HG03108 (cell line): ENCODE results near the gene LPAR1.

Experiments used
- ATAC-seq: cut with Tn5 transposase; IDR thresholded peaks from one replicate; pipeline ENCODE4 v1.9.1; 2021; ENCODE audit warnings: moderate library complexity; ENCODE audit not compliant: unreplicated experiment

LPAR1 gene

DNA sequence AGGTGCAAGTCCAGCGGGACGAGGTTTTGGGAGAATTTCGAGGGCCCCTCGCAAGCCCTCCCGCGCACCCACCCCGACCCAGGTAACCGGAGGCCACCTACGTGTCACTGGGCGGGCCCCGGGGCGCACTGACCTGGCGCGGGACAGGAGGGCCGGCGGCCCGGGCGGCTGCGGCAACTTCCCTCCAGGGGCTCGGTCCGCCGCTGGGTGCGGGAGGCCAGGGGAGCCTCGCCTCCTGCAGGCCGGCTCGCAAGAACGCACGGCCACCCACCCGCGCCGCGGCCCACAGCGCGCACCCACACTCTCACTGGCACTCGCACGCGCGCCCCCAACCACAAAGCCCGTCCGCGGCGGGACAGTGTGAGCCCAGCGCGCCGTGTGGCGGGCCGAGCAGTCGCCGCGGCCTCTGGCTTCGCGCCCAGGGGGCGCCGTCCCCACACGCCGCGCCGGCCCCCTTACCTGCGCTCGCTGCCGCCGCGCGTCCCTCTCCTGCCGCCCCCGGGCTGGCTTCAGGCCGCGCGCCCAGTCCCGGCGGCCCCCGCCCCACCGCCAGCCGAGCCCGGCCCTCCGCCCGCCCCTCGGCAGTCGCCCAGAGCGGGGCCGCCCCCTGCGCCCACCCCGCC lies 451 bp downstream of the LPAR1 start:
- no peak for ATAC-seq

DNA sequence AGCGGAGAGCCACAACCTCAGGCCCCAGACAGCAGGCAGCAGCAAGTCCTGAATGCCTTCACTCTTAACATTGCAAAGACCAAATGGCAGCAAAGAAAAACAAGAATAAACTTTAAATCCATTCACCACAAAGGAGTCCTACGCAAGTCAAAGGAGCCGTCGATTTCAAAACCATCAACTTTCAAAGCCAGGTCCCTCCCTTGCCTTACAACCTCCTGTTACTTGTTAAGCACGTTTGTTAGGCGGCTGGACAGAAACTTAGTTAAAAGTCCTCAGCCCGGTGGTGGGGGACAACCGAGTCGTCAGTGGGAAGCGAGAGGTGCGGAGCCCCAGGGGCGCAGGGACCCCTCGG lies 938 bp downstream of the LPAR1 start:
- ATAC-seq = no peak

DNA sequence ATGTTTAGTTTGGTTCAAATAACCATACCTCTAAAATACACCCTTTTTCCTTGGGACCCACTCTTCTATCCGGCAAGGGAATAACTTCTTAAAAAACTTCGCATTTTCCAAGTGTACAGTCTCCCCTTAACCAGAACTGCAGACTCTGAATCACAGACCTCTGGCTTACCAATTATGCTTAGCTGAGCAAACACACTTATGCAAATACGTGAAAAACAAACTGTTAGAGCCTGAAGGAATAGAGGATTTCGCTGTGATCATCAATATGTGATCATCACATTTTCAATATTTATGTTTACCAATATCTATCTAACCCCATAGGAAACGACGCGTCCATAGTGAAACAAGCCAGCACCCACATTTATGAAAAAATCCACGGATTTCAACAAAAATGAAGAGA lies 1.3 kb downstream of the LPAR1 start:
- ATAC-seq = no peak

DNA sequence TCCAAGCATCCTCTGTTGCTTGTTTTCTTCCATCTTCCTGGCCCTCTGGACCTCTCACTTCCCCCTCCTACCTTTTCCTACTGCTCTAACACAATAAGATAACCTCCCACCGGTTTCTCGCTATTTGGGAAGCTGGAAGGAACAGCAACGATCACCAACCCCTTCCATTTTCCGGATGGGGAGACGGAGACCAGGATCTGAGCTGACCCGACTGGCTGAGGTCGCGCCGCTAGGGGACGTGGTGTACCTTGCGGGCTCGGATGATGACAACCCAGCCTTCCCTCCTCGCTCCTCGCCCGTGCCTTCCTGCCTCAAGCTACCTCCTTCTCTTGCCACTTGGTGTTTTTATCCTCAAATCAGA lies 1.9 kb downstream of the LPAR1 start:
- no peak for ATAC-seq

DNA sequence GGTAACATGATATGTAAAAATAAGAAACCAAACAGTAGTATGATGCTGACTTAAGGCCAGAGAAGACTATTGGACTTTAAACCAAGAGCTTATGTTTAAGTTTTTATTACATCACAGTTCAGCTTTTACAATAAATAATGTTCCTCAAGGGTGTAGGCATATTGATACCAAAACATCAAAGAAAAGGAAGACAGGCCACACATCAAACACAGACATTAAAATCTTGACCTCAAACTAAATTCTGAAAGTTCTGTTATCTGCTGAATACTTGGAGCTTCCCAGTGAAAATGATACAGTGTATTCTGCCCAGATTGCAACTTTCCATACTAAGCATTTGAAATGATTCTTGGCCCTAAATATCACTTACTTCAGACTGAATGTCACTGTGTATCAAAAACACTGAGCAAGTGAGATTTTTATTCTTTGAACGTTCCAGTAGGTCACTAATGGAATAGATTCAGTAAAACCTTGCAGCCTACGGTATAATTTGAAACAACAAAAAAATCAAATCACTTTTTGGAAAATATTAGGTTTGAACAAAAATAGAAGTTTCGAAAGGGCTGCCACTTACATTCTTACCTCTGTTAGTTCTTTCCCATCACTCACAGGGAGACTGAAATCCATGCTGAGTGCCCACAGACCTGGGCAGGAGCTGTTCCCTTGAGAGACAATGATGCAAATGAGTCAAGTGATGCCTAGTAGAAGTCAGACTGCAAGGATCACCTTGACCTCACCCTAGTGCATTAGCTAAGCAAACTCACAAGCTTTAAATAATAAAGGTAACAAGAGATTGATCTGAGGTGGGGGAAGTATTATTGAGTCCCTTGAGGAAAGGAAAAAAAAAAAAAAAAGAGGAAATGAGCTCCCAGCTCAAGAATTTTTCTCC lies 2.5 kb downstream of the LPAR1 start:
- ATAC-seq = no peak

DNA sequence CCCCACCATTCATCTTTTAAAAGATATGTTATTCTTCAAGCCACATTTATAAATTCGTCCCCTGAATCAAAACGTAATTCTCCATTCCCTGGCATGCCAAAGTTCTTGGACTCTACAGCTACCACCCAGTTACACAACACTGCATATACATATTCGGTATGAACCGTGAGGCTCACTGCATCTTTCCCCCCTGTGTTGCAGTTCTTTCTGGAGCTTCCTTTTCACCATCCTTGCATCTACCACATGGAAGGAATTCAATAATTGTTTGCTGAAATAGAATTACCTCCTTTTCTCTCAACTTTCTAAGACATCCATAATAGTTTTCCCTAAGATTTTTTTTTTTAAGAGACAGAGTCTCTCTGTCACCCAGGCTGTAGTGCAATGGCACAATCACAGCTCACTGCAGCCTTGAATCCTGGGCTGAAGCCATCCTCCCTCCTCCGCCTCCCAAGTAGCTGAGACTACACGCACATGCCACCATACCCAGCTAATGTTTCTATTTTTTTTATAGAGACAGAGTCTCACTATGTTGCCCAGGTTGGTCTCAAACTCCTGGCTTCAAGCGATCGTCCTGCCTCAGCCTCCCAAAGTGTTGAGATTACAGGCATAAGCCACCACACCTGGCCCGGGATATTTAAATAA lies 3.3 kb downstream of the LPAR1 start:
- ATAC-seq = no peak

DNA sequence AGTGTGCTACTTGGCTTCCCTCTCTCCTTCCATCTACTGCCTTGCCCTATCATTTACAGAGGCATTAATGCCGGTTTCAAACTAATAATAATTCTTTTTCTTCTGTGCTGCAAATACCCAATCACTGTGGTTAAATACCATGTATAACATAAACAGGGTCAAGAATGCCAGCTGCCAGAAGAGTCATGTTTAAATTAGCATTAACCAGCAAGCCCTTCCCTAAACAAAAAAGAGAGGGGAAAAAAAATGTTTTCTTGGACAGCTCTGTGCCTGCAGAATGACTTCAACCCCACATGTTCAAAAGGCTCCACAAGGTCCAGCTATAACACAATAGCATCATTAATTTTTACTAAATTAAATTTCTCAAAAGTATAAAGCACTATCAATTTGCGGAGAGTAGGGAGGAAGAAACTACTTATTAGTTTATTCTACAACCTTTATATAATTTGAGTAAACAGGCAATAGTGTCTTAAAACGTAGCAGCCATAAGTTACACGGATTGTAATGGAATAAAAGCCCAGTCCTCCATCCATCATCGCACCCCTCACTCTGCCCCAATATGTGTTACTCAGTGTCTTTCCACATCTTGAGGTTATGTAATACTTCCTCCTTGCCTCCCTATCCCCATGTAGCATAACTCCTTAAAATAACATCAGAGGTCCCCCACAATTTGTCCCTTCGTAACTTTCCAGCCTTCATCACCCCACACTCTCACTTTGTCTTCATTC lies 3.9 kb downstream of the LPAR1 start:
- ATAC-seq = no peak

DNA sequence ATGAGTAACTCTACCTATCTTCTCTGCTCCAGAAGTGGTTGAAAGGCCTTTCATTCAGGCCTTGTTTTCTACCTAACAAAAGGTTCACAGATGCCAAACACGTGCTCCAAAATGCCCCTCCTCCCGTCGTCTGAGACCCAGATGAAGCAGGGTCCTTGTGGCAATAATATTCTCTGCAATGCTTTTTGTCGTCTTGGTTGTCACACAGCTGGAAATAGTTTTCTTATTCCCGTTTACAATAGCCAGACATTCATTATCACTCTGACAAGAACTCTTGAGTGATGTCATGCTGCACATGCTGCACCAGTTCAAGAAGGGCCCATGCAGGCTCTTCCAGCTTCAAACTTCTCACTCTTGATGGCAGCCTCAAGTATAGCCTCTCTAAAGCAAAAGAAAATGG lies 7.8 kb downstream of the LPAR1 start:
- no peak for ATAC-seq

DNA sequence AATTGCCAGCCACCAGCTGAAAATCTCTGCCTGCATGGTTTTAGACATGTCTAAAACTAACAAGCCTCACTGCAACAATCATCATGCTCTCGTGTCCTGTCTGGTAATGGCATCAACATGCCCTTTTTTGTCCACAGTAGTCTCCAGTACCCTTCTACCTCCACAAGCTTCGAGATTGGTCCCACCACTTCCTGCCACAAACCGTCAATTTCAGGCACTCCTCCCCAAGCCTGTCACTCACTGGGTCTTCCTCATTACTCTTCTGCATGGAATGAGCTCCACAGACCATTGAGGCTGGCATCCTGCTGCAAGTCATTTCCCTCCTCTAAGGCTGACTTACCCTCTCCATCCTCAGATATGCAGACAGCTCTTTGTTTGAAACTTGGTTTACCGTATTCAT lies 9.0 kb downstream of the LPAR1 start:
- ATAC-seq = no peak

DNA sequence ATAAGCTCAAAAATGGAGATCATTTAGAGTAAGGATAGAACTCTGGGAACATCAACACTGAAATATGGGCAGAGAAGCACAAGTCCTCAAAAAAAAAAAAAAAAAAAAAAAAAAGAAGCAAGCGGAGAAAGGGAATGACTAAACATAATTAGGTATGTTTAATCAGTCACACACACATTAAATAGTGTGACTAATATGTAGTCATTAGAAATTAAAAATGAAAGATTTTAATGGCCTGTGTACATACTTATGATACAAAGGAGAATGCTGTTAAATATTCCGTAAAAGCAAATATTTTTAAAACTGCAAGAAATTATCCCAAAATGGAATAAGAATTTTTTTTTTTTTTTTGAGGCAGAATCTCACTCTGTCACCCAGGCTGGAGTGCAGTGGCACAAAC lies 10.5 kb downstream of the LPAR1 start:
- no peak for ATAC-seq

DNA sequence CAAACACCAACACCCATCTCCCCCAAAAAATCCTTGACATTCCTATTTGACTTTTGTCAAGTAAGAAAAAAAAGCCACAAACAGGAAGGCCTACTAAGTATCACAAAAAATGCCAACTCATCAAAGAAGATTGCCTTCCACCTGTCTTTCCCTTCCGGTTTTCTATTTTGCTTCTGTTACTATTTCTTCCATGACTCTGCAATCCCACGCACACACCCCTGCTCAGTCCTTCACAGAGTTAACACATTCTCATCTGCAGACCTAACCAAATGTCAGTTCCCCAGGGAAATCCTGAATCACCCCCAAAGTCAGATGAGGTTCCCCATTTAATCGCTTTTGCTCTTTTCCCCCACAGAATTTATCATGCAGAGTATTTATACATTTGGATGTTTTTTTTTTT lies 15.1 kb downstream of the LPAR1 start:
- ATAC-seq = no peak

DNA sequence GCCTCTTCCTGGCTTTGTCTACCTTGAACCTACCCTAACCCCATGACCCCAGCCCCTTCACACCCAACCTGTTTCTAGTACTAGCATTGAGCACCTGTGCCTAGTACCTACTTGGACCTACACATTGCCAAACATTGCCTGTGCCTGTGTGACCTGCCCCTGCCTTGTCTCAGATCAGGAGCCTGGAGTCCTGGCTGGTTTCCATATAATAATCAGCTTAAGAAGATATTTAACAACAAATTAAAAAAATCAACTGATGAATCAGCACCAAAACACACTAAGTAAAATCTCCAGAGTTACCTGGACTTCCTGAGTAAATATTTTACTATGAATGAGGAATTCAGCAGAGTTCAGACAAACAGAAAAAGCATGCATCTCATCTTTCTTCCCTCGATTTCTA lies 17.7 kb downstream of the LPAR1 start:
- ATAC-seq = no peak

DNA sequence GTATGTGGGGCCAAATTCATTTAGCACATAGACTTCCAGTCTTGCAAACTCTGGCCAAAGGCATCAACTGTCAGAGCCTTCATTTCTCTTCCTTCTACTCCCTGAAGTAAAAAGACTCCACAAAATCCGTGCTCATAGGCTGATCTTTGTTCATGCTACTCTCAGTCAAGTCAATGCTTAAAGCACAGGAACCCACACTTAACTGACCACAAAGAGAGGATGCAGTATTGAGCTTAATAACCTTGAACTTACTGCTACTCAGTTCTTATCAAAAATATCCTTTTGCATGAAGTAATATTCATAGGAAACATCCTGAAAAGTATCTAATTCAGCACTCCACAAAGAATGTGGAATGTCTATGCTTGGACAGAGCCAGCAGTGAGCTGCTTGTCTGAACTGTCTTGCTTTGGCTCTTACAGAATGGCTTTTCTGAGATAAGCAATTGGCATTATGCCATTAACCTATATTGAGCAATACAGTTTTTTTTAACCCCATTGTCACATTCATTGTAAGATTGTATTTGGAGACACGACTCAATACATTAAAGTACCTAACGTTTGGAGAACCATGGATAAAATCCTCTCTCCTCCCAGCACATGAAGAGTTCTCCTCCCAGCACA lies 21.7 kb downstream of the LPAR1 start:
- no peak for ATAC-seq

DNA sequence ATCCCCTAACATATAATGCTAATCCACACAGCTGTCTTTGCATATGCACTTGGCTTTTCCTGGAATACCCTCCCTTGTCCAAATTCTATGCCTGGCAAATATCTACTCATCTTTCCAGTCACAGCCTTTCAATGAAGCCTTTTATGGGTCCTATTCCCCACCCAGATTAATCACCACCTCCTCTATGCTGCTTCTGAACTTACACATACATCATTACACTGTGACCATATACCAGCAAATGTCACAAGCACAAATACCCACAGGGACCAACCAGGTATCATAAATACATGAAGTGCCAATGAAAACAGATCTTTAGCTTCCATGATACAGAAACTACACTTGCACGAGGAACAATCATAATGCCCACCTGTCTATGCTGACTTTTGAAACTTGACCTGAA lies 22.3 kb downstream of the LPAR1 start:
- no peak for ATAC-seq

DNA sequence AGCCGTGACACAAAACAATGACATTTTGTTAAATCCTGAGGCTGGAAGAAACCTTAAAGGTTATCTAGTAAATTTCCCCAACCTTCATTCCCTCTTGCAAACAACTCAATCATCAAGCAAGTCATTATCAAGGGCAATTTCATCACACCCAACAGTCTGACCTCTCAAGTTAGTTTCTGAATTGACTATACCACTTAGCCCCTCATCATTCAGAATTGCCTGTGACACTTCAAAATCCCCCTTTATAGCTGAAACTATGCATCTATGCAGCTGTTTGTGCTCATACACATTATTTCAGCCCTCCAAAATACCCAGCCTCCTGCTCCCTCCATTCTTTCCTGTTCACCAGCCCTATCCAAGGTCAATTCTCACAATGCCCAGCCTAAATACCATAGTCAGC lies 24.6 kb downstream of the LPAR1 start:
- ATAC-seq = no peak

DNA sequence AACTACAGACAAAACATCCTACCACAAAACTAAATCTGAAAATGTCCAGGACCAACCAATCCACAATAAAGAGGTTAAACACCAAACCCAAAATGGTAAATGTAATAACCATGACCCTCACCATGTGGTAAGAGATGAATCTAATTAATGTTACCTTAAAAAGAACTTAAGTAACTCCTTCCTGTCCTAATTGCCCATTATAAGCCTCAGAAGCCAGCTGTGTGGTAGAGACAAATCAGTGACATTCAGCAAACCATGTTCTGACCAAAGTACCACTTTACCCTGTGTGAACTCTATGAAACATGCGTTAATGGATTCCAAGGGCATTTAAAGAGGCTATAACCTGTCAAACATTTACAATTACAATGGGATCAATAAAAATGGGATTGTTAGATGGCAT lies 25.0 kb downstream of the LPAR1 start:
- no peak for ATAC-seq

DNA sequence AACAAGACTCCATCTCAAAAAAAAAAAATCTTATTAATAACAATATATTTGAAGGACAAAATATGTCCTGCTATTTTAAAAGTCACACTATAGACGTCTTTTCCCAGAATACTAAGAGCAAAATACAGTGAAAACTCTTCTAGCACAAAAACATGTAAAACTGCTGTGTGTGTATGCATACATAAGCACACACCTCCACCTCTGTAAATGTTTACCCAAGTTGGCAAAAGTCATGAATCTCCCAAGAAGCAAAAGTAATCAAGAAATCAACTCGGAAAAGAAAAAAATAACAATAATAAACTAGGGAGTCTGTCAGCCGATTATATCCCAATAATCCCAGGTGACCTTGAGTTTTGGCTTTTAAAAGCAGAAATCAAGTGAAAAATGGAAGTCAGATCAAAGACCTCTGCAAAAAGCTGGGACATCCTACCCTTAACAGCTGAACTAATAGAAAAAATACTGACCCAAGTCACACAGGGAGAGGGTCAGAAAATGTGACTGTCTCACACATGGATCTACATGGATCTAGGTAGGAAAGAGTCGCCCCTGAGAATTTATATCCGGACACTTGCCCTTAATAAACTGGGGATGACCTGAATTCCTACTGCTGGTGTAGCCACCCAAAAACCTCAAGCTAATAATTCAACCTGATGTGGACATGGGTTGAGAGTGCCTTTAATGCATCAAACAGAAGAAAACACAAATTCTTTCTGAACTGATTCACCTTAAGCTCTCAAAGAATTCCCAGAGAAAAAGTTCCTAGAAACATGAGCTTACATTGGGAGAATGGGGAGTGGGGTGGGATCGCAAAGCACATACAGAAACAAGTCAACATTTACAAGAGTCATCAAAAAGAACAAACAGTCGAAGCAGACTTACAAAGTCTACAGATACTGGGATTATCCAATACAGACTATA lies 29.9 kb downstream of the LPAR1 start:
- no peak for ATAC-seq

DNA sequence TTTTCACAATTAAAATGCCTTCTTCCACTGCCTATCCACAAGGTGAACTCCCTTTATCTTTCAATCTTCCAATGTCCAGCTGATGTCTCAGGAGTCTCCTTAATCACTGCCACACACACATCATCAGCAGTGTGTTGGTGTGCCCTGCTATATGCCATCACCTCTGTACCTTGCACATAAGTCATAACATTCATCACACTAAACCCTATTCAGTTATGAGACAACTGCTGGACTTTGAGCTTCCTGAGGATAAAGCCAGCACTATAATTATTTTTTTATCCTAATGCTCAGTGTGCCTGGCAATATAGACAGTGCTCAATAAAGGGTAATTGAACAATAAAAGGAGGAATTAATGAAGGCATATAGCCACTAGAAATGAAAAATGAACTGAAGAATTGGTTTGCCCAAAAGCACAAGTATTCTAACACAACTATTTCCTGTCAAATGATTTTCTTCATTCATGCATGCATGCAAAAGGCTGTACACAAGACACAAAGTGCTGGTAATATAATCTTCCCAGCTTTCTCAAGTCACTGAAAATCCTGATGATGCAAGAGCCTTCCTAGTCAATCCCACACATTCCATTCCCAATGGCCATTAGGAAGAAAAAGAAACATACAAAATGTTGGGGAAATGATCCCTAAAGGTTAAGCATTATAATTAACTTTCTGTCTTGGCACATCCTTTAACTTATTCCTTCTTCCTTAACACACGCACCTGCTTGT lies 32.4 kb downstream of the LPAR1 start:
- no peak for ATAC-seq

DNA sequence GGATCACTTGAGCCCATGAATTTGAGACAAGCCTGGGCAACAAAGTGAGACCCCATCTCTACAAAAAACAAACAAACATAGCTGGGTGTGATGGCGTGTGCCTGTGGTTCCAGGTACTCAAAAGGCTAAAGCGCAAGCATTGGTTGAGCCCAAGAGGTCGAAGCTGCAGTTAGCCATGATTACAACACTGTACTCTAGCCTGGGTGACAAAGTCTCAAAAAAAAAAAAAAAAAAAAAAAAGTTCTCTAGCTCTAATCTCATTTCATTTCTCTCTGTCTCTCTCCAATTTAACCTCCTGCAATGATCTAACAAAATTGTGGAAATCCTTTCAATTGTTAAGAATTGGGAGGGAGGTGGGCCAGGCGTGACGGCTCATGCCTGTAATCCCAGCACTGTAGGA lies 33.3 kb downstream of the LPAR1 start:
- no peak for ATAC-seq

DNA sequence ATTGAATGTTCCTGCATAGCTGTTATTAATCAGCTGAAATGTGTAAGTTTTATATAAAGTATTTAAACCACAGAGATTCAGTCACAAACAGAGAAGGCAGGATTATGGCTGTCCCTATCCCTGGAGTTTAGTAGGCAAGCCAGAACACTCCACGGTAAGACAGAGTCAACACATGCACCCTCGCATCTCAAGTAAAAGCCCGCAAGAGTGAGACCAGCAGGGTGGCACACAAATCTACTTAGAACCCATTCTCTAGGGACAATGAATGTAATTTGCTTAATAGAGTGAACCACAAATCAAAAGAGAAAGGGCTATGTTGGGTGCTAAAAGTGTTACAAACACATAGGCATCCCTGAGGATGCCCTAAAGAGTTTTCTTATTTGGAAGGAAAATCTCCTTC lies 35.1 kb downstream of the LPAR1 start:
- no peak for ATAC-seq
